ENCODE data around the gene TTC9C. TPM values are rescaled to one million over a fixed set of nuclear protein-coding genes. Genes with fewer than 3 reads are reported as not detected.

The TTC9C gene, protein sequence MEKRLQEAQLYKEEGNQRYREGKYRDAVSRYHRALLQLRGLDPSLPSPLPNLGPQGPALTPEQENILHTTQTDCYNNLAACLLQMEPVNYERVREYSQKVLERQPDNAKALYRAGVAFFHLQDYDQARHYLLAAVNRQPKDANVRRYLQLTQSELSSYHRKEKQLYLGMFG
- total RNA-seq (2022; extraction: Qiagen RNA extraction; ENCODE audit: low read depth) = 29.4 to 34.3 TPM (median 30.7 TPM) in 5 replicates

GRCh38 chr11:62728171-62728988 lies at the start of gene TTC9C:
TTC9C (plus strand) TSS chr11:62728486; CDS start chr11:62728849, 363 bp downstream.

DNA sequence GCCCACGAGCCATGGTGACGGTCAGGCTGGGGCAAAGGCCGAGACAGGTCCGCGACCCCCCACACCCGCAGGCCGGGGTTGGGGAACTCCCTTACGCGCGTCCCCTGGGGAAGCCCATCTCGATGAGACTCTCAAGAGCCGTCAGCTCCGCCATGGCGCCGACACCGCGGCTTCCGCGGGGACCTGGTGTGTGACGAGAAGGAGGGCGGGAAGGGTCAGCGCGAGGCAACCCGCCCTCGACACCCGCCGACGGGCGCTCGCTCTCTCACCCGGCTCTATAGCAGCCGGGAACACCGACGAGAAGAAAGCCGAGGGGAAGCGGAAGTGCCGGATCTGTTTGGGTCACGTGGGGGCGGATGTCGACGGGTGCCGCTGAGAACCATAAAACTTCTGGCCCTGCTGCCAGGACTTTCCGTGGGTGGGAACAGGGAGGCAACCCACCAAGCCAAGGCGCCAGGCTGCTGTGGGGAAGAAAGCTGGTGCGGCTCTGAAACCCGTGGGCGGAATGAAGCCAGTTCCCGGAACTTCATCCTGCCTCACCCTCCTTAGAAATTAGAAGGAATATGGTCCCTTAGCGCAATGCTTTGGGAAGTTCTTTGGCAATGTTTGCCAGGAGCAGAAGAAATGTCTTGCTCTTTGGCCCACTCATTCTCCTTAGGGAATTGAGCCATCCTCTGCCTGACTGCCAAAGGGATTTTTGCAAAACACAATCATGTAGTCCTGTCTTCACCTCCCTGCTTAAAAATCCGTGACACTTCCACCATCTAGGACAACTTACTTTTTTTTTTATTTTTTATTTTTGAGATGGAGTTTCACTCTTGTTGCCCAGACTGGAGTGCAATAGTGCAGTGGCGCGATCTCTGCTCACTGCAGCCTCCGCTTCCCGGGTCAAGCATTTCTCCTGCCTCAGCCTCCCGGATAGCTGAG lies 49.3 kb upstream of the TTC9C start, which contains the start of gene UBXN1:
Gene UBXN1 (minus strand): TSS at position 304 of the 927 bp plus-strand sequence. CDS start 150 bp downstream, at position 154.

DNA sequence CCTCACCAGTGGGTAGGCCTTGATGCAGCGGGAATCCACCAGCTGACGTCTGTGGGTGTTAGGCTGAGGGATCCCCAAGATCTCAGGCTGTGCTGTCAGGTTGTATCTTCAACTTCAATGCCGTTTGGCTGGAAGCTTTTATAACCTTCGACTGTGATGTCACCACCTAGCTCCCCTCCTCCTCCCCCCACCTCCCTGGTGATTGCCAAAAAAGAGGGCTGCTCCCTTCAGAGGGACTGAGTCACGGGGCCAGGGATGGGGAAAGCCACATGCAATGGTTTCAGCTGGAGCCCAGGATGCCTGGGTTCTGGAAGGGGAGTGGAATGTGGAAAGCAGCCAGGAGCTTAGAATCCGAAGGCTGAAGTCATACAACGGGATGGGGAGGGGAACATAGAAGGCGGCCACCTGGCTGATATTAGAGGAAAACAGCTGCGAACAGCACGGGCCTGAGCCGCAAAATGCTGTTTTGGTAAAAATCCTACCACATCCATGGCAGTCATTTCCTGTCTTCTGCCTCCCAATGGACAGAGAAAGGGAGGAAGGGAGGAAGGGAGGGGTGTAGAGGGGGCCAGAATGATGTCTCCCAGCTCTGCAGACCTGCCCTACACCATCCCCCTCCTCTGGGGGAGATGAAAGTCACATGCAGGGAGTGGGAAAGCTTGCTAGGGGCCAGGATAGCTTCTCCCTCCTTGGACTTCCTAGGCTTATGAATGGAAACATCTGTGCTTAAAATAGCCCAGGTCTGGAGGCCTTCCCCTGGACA lies 38.7 kb upstream of the TTC9C start, which contains the start of gene LRRN4CL:
Gene LRRN4CL (minus strand): TSS at position 110 of the 763 bp plus-strand sequence. CDS start 1,022 bp downstream, outside the sequence.

GRCh38 chr11:62707277-62707861 lies 20.9 kb upstream of the TTC9C start, which contains the start of the genes BSCL2 and GNG3:
BSCL2 (minus strand) TSS chr11:62707424; CDS start chr11:62707195, 229 bp downstream.
GNG3 (plus strand) TSS chr11:62707676; CDS start chr11:62708296, 620 bp downstream.

GRCh38 chr11:62727165-62727871 lies 968 bp upstream of the TTC9C start, which contains the start of gene HNRNPUL2:
HNRNPUL2 (minus strand) TSS chr11:62727457; CDS start chr11:62727156, 301 bp downstream.

GRCh38 chr11:62753736-62754603 lies 25.7 kb downstream of the TTC9C start, which contains the start of gene ZBTB3:
ZBTB3 (minus strand) TSS chr11:62754160; CDS start chr11:62753664, 496 bp downstream.

DNA sequence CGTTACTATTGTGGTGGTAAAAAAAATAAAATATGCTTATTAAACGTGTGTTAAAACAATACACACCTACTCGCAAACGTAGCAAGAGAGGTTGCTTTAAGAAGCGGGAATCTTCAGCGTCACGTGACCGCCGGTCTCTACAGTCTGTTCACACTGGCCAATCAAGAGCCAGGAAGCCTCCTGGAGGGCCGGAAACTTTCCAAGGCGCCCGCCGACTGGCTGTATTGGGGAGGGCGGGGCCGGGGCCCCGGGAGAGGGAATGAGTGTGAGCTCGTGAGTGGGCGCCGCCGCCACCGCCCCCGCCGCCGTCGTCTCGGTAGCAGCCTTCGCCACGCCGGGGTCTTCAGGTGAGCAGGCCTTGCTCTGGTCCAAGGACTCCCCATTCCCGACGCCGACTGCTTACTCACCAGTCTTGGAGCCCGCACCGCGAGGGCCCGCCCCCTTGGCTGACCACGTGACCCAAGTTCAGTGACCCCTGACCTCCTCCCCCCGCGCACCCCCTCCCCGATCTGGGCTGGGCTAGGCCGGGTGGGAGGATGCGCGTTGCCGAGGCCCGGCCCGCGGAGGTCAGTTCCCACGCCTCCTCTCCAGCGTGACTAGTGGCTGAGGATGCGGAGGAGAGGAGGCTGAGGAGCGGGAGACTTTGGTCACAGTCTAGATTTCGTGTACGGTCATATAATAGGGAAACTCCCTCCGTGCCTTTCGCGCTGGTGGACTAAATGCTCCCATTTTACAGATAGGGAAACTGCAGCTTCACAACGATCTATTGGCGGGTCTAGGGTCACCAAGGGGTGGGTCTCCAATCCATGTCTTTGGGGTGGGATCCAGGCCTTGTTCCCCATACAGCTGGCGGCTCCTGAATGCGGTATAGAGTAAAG lies 43.1 kb downstream of the TTC9C start, which contains the start of gene TAF6L:
Gene TAF6L (plus strand): TSS at position 253 of the 878 bp plus-strand sequence. CDS start 4,388 bp downstream, outside the sequence.

DNA sequence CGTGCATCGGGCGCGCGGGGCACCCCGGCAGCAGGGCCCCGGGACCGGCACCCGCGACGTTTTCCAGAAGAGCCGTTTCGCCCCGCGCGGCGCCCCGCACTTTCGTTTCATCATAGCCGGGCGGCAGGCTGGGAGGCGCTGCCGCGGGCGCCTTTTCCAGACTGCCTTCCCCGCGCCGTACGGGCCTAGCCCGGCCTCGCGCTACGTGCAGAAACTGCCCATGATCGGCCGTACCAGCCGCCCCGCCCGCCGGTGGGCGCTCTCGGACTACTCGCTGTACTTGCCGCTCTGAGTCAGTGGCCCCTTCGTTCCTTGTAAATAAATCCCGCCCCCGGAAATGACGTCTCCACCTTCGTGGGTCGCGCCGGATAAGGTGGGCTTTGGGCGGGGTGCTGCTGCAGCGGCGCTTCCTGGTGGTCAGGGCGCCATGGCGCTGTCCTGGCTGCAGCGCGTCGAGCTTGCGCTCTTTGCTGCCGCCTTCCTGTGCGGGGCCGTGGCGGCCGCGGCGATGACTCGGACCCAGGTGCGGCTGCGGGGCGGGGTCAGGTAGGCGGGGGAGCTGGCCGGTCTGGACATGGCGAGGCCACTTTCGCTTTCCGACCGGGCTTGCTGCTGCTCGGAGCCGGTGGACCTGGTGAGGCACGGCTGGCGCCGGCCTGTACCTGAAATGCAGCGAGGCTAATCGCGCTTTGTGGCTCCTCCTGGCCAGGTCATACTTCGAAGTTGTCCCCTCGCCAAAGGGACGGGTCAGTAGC lies 58.9 kb downstream of the TTC9C start, which contains the start of gene TMEM179B:
Gene TMEM179B (plus strand): TSS at position 398 of the 755 bp plus-strand sequence. CDS start 30 bp downstream, at position 428.

Other genes with a start within 250 kb of the TTC9C start
- gene AHNAK, start 181.7 kb upstream of the TTC9C start, total RNA-seq (2022; extraction: Qiagen RNA extraction; ENCODE audit: low read depth) = 304 to 395 TPM (median 360 TPM) in 5 replicates
- gene EEF1G, start 154.6 kb upstream of the TTC9C start, total RNA-seq (2022; extraction: Qiagen RNA extraction; ENCODE audit: low read depth) = 1,850 to 2,033 TPM (median 1,975 TPM) in 5 replicates
- 12.2 to 15.0 TPM (median 14.7 TPM) in 5 replicates for gene TUT1, start 137.0 kb upstream of the TTC9C start, total RNA-seq (2022; extraction: Qiagen RNA extraction; ENCODE audit: low read depth)
- 82.9 to 91.9 TPM (median 87.9 TPM) in 5 replicates for gene MTA2, start 126.6 kb upstream of the TTC9C start, total RNA-seq (2022; extraction: Qiagen RNA extraction; ENCODE audit: low read depth)
- 17.5 to 23.8 TPM (median 22.3 TPM) in 5 replicates for gene EML3, start 115.7 kb upstream of the TTC9C start, total RNA-seq (2022; extraction: Qiagen RNA extraction; ENCODE audit: low read depth)
- gene ROM1, start 115.2 kb upstream of the TTC9C start, total RNA-seq (2022; extraction: Qiagen RNA extraction; ENCODE audit: low read depth) = 3.7 to 5.5 TPM (median 4.0 TPM) in 5 replicates
- gene B3GAT3, start 106.5 kb upstream of the TTC9C start, total RNA-seq (2022; extraction: Qiagen RNA extraction; ENCODE audit: low read depth) = 41.9 to 58.0 TPM (median 50.7 TPM) in 5 replicates
- 237 to 277 TPM (median 252 TPM) in 5 replicates for gene GANAB, start 81.9 kb upstream of the TTC9C start, total RNA-seq (2022; extraction: Qiagen RNA extraction; ENCODE audit: low read depth)
- gene INTS5, start 75.2 kb upstream of the TTC9C start, total RNA-seq (2022; extraction: Qiagen RNA extraction; ENCODE audit: low read depth) = 16.8 to 21.9 TPM (median 20.6 TPM) in 5 replicates
- 128 to 151 TPM (median 135 TPM) in 5 replicates for gene C11orf98, start 63.3 kb upstream of the TTC9C start, total RNA-seq (2022; extraction: Qiagen RNA extraction; ENCODE audit: low read depth)
- gene CSKMT, start 63.2 kb upstream of the TTC9C start, total RNA-seq (2022; extraction: Qiagen RNA extraction; ENCODE audit: low read depth) = 10.6 to 15.9 TPM (median 12.7 TPM) in 5 replicates
- 26.5 to 36.8 TPM (median 35.2 TPM) in 5 replicates for gene UQCC3, start 56.8 kb upstream of the TTC9C start, total RNA-seq (2022; extraction: Qiagen RNA extraction; ENCODE audit: low read depth)
- 3.8 to 4.6 TPM (median 4.2 TPM) in 5 replicates for gene LBHD1, start 56.2 kb upstream of the TTC9C start, total RNA-seq (2022; extraction: Qiagen RNA extraction; ENCODE audit: low read depth)
- gene UBXN1, start 49.4 kb upstream of the TTC9C start, total RNA-seq (2022; extraction: Qiagen RNA extraction; ENCODE audit: low read depth) = 111 to 129 TPM (median 116 TPM) in 5 replicates
- gene LRRN4CL, start 39.0 kb upstream of the TTC9C start, total RNA-seq (2022; extraction: Qiagen RNA extraction; ENCODE audit: low read depth) = 0.06 to 0.17 TPM (median 0.10 TPM) in 4 of 5 replicates, not detected in the other
- 61.1 to 97.7 TPM (median 72.8 TPM) in 5 replicates for gene BSCL2, start 21.1 kb upstream of the TTC9C start, total RNA-seq (2022; extraction: Qiagen RNA extraction; ENCODE audit: low read depth)
- not detected in 5 replicates for gene GNG3, start 20.8 kb upstream of the TTC9C start, total RNA-seq (2022; extraction: Qiagen RNA extraction; ENCODE audit: low read depth)
- gene HNRNPUL2, start 1.0 kb upstream of the TTC9C start, total RNA-seq (2022; extraction: Qiagen RNA extraction; ENCODE audit: low read depth) = 36.2 to 42.4 TPM (median 39.6 TPM) in 5 replicates
- gene ZBTB3, start 25.7 kb downstream of the TTC9C start, total RNA-seq (2022; extraction: Qiagen RNA extraction; ENCODE audit: low read depth) = 1.2 to 1.9 TPM (median 1.4 TPM) in 5 replicates
- 172 to 182 TPM (median 178 TPM) in 5 replicates for gene POLR2G, start 33.1 kb downstream of the TTC9C start, total RNA-seq (2022; extraction: Qiagen RNA extraction; ENCODE audit: low read depth)
- 12.1 to 14.7 TPM (median 12.9 TPM) in 5 replicates for gene TAF6L, start 42.9 kb downstream of the TTC9C start, total RNA-seq (2022; extraction: Qiagen RNA extraction; ENCODE audit: low read depth)
- gene TMEM179B, start 58.9 kb downstream of the TTC9C start, total RNA-seq (2022; extraction: Qiagen RNA extraction; ENCODE audit: low read depth) = 77.5 to 92.9 TPM (median 83.8 TPM) in 5 replicates
- gene TMEM223, start 63.5 kb downstream of the TTC9C start, total RNA-seq (2022; extraction: Qiagen RNA extraction; ENCODE audit: low read depth) = 18.0 to 29.5 TPM (median 28.1 TPM) in 5 replicates
- 38.0 to 53.7 TPM (median 50.7 TPM) in 5 replicates for gene NXF1, start 77.0 kb downstream of the TTC9C start, total RNA-seq (2022; extraction: Qiagen RNA extraction; ENCODE audit: low read depth)
- gene STX5, start 103.6 kb downstream of the TTC9C start, total RNA-seq (2022; extraction: Qiagen RNA extraction; ENCODE audit: low read depth) = 17.8 to 25.6 TPM (median 24.5 TPM) in 5 replicates
- gene TEX54, start 104.4 kb downstream of the TTC9C start, total RNA-seq (2022; extraction: Qiagen RNA extraction; ENCODE audit: low read depth) = not detected in 5 replicates
- gene WDR74, start 111.1 kb downstream of the TTC9C start, total RNA-seq (2022; extraction: Qiagen RNA extraction; ENCODE audit: low read depth) = 73.9 to 82.8 TPM (median 77.6 TPM) in 5 replicates
- 877 to 1,068 TPM (median 992 TPM) in 5 replicates for gene SLC3A2, start 152.4 kb downstream of the TTC9C start, total RNA-seq (2022; extraction: Qiagen RNA extraction; ENCODE audit: low read depth)
- gene CHRM1, start 192.9 kb downstream of the TTC9C start, total RNA-seq (2022; extraction: Qiagen RNA extraction; ENCODE audit: low read depth) = 0.06 TPM in 2 of 5 replicates, not detected in the others